ENCODE data around the gene PKP2.

The PKP2 gene

DNA sequence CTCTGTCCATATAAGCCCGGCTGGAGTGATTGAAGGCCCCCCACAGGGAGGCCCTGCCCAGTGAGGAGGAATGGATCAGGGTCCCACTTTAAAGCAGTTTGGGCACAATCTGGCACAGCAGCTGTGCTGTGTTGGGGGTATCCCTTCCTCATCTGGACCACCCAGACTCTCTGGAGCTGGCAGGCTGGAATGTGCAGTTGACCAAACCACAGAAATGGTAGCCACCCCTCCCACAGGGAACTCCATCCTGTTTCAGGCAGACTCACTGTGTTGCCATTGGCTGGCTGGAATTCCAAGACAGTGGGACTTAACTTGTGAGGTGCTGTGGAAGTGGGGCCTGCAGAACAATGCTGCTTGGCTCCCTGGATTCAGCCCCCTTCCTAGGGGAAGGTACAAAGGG, 87.4 kb downstream of the PKP2 start:
- DNase-seq, result no peak

GRCh38 chr12:32804301-32804700, 92.3 kb downstream of the PKP2 start:
- DNase-seq, result no peak

DNA sequence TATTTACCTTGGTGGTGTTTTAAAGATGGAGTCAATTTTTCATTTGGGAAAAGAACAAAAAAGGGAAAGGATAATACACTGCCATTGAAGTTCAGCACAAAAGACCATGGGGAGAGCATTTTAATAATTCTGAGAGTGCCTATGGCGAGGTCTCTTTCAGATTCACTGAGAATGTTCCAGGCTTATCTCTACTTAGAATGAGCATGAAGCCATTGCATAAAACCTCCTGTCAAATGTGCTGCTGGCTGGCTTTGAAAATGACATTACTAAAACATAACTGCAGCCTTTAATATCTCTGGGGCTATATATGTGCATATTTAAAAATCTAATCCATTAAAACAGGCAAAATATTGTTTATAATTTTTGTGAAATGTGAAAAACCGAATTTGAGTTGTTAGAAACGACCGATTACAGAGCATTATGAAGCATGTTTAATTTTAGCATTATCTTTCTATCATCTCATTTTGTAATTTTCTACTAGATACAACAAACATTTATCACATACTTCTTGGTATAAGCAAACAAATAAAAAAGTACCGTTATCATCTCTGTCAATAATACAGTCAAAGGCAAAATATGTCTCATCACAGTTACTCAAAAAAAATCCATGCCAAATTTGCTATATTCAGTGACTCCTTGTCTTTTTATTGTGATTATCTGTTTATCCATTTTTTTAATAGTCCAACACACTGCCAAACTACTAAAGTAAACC, 95.2 kb downstream of the PKP2 start:
- DNase-seq, result no peak

DNA sequence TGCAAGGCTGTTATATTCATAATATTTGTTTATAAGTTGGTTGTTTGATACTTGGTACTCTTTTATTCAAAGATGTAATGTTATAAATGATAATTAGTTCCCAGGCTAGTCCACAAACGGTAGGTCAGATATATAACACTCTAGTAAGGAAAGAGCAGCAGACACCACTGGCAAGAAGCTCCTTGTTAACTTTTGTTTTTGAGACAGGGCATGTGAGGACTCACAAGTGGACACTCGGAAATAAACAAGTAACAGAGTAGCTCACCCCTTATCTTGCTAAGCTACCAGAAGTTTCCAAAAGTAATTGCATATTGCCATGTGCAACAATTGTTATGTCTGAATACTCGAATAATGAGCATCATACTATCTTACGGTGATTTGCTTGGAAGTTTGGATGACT, 102.3 kb downstream of the PKP2 start:
- DNase-seq, result no peak

DNA sequence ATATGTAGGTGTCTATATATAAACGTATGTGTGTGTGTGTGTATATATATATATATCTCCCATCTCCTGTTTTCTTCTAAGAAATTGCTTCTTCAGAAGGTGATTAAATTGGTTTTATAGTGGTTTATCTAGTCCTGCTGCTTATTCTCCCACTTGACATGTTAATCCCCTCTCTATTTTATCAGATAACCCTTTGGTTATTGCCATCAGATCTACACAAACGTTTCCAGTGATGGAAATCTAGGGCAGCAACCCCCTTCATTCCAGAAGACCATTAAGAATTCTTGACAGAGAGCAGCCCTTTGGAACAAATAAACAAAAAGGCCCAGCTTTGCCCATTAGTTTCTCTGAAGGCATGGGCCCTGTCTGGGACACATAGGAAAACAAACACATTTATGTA, 106.7 kb downstream of the PKP2 start:
- DNase-seq, result no peak

DNA sequence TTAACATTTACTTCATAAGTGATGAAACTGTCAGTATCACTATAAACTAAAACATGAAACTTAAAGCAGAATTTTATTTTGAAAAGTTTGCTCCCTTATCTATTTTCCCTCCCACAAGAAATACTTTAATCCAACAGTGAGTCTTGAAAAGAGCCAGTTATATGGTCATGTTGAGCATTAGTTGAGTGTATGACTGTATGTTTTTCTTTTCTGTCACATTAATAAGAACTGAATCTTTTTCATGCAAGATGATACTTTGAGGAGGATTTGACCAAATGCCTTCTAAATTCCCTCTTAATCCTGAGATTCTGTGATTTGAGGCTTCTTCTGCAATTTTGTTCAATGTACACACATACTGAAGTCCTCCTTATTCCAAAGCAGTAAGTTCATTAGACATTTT, 107.1 kb downstream of the PKP2 start:
- DNase-seq, result no peak

DNA sequence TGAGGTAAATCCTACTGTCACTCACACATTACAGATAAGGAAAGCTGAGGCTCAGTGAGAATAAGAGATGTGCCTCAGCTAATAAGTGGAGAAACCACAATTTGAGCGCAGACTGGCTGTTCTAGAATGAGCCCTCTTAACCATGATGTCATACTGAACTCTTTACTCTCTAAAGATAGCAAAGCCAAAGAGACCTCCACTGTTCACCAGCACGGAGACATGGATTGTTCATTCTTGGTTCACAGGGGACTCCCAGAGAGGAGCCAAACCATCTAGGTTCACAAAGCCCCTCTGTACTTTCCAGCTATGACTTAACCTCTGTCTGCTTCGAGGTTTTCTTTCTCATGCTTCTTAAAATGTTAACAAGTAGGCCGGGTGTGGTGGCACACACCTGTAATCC, 108.2 kb downstream of the PKP2 start:
- DNase-seq, result no peak

- DNase-seq, result no peak
Measured at GRCh38 chr12:32785557-32785956, 111.0 kb downstream of the PKP2 start.

GRCh38 chr12:32783029-32783428, 113.5 kb downstream of the PKP2 start:
- DNase-seq, result no peak

- no peak for DNase-seq
Measured at GRCh38 chr12:32780071-32780470, 116.5 kb downstream of the PKP2 start.

GRCh38 chr12:32777691-32778175, 118.8 kb downstream of the PKP2 start:
- no peak for DNase-seq

- no peak for DNase-seq
Measured at GRCh38 chr12:32777159-32777558, 119.4 kb downstream of the PKP2 start.

DNA sequence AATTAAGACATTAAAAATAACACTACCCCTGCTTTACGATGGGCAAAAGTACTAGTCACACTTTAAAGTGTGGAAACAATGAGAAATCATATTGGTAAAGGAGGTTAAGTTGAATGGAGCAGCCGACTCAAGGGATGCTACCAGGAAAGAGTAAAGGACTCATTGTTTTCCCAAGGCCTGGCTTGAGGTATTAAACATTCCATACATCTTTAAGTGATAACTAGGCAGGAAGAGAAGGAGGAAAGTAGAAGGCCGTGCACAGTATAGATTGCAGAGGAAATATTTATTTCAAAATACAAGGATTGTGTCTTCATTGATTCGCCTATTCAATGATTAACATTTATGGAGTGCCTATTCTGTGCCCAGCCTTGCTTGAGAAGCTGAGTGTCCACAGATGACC, 120.3 kb downstream of the PKP2 start:
- no peak for DNase-seq

- DNase-seq, result no peak
Measured at GRCh38 chr12:32773691-32774090, 122.9 kb downstream of the PKP2 start.

GRCh38 chr12:32770141-32770540, 126.4 kb downstream of the PKP2 start:
- no peak for DNase-seq

GRCh38 chr12:32768518-32768917, 128.1 kb downstream of the PKP2 start:
- DNase-seq, result no peak

DNA sequence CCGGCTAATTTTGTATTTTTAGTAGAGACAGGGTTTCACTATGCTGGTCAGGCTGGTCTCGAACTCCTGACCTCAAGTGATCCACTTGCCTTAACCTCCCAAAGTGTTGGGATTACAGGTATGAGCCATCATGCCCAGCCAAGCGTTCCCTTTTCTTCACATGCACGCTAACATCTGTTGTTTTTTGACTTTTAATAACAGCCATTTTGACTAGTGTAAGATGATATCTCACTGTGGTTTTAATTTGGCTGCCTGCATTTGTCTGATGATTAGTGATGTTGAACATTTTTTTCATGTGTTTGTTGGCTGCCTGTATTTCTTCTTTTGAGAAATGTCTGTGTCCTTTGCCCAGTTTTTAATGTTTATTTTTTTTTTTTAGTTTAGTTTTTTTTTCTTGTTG, 130.7 kb downstream of the PKP2 start:
- no peak for DNase-seq

GRCh38 chr12:32761716-32762115, 134.9 kb downstream of the PKP2 start:
- no peak for DNase-seq

- DNase-seq, result no peak
Measured at GRCh38 chr12:32757157-32757556, 139.4 kb downstream of the PKP2 start.

DNA sequence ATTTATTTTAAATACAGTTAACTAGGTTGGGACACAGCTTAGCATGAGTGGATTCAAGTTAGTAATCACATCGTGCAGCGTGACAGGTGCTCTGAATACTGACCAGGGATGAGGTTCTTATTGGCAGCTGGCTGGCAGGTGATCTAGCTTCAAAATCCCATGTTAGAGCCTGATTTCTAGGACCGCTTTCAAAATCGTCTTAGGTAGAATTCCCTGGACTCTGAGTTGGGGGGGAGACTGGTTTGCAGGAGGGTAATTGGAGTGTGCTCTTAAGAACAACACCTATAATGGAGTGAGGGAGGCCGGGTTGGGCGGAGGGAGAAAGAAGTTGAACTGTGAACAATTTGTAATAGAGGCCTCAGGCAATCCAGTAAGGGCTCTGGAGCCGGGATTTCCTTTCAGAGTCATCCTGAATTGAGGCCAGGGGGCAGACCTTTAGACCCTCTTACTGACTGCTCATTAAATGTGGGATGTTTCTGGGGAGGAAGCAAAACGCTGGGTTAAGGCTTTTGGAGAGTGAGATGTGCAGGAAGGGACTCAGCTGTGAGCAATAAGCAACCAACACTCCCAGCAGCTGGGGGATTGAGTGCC, 140.0 kb downstream of the PKP2 start:
- no peak for DNase-seq

DNA sequence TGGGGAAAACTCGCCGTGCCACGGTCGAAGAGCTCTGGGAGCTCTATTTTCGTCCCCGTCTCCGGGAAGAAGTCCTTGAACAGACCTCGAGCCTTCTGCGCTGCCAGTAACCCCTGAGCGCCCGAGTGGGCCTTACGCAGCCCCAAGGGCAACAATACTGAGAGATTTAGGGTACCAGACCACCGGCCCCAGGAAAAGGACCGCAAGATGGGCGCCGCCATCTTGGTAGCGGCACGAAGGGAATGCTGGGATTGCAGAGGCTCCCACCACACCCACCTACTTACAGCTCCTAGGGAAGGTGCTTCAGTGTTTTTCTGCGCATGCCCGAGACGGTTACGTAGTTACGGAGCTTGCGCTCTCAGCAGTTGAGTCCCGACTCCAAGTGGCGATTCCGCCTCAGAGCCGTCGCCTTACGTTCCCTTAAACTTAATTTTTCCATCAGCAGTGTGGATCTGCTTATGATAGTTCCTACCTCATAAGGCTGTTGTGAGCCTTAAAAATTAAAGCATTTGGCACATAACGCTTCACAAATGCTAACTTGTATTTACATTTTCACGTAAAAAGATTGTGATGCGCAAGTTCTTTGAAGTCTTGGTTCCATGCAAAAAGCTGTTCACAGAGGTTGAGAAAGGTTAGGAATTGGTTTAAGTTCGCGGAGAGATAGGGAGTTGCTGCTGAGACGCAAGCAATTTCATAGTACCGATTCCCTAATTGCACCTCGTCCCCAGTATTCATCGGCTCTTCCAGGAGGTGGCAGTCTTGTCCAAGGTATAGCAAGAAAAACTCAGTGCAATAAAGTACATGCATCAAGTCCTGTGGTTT, 140.7 kb downstream of the PKP2 start, which contains the start of gene YARS2:
Gene YARS2 (minus strand): TSS at position 244 of the 822 bp plus-strand sequence. CDS start 23 bp downstream, at position 221.
- peak; percentile 95 for DNase-seq

DNA sequence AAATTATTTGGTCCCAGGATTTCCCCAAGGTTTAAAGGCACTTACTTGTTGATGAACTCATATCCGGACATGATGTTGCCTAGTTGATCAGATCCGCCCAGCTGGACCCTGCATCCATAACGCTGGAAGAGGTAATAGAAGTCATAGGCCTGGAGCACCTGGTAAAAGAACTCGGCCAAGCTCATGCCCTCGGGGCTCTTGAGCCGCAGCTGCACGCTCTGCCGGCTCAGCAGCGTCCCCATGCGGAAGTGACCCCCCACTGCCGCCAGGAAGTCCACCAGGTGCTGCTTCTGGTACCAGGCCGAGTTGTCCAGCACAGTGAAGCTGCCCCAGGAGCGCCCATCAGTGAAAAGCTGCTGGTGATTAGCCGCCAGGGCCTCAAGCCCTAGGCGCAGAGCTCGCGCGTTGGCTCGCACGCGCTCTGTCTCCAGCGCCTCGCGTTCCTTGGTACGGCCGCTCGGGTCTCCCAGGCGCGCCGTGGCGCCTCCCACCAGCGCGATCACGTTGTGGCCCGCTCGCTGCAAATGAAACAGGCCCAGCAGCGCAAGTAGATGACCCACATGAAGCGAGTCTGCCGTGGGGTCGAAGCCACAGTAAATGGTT, 141.4 kb downstream of the PKP2 start:
- peak; percentile 87 for DNase-seq

DNA sequence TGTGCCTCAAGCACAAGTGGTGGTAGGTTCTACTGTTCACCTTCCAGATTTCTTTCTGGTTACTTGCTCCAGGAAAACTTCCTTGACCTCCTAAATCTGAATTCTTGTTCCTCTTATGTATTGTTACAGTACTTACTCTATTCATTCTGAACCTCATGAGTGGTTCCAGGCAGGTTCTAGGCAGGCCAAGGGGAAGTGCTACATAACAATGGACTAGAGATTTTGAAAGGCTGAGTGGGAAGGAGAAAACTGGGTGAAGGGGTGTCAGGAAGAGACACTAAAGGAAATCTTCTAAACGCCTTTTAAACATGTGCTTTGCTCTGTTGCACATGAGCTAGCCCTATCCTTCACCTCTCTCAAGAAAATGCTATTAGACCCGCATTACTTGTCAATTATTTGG, 142.5 kb downstream of the PKP2 start:
- no peak for DNase-seq
